Measurements from ENCODE around the gene LCMT1.

DNA sequence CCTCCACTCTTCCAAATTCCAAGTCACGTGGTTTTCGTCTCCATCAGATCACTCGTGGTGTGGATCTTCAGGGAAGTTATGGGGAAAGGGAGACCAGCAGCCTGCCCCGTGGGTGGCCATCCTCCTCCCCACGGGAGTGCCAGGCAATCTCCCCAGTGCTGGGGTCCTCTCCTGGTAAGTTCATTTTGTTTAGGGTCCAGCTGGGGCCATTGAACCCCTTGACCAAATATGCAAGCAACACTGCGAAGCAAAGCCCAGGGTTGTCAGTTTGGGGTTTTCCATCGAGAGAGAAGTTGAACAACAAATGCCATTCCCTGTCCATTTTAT lies 4.1 kb upstream of the LCMT1 start:
- TF ChIP-seq, protein P1, sequence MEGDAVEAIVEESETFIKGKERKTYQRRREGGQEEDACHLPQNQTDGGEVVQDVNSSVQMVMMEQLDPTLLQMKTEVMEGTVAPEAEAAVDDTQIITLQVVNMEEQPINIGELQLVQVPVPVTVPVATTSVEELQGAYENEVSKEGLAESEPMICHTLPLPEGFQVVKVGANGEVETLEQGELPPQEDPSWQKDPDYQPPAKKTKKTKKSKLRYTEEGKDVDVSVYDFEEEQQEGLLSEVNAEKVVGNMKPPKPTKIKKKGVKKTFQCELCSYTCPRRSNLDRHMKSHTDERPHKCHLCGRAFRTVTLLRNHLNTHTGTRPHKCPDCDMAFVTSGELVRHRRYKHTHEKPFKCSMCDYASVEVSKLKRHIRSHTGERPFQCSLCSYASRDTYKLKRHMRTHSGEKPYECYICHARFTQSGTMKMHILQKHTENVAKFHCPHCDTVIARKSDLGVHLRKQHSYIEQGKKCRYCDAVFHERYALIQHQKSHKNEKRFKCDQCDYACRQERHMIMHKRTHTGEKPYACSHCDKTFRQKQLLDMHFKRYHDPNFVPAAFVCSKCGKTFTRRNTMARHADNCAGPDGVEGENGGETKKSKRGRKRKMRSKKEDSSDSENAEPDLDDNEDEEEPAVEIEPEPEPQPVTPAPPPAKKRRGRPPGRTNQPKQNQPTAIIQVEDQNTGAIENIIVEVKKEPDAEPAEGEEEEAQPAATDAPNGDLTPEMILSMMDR (IDR thresholded peaks at IDR 0.05) = no peak
- TF ChIP-seq POLR2A (IDR thresholded peaks at IDR 0.05) = no peak

Measured in testis (tissue), 2 donors.